Left lobe of liver (tissue), 2 donors: ENCODE data around the gene OR4D2. TPM values are rescaled to one million over a fixed set of nuclear protein-coding genes. Genes with fewer than 3 reads are reported as not detected.
A peak's percentile ranks its signal among the peaks of the same experiment; 100 is the strongest.

Experiments used
- ATAC-seq: fragments of 200-7000 bp; cut with Tn5 transposase; one replicate; pipeline ENCODE4 v1.9.1; 2020; ENCODE audit warnings: mild to moderate bottlenecking, moderate library complexity
- DNase-seq: peaks from one replicate; pipeline ENCODE4 v3.0.0-alpha.2; 2020; ENCODE audit warnings: low spot score
- total RNA-seq: library from RNA; stranded (reverse); gene quantifications from one replicate; pipeline ENCODE4 v1.2.1, GENCODE V29; 2021
- donor health status: DM: no; HTN: no; CAD: no; lungs with moderate emphysema.
- donor health status: DM: no; HTN: yes; CAD: no.

Gene OR4D2
- total RNA-seq, 1 donor from 2014 or later, result not detected

DNA sequence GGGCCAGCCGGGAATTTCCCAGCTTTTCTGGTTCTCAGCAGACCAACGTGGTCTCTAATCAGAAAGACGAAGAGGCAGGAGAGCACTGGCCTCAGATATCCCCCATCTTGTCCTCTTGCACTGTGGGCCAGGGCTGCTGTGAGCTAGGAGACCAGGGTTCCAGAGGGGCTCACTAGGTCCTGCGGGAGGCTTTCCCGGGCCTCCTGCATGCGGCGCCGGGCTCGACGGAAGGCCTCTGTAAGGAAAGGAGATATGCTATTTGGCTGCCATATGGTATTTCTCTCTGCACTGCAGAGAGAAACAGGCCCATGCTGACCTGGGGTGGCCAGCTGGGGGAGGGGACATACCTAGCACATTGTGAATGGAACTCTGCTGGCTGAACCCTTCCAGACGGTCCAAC, 39.2 kb downstream of the OR4D2 start:
- no peak for DNase-seq
- no peak for ATAC-seq

DNA sequence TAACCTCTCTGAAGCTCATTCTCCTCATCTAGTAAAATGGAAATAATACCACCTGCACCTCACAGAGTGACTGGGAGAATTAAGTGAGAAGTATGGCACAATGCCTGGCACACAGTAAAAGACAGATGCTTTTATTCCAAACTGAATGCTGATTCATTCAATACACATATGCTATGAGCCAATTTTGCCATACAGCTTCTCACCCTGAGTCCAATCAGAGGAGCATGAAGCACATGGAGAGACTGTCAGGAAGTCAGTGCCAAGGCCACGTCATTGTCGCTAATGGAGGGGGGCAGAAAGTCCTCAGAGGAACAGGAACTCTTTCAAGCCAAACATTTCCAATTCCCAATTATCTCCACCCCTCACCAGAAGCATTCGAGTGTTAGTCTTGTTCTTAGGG, 40.7 kb downstream of the OR4D2 start:
- ATAC-seq (no peak), DNase-seq (no peak)

DNA sequence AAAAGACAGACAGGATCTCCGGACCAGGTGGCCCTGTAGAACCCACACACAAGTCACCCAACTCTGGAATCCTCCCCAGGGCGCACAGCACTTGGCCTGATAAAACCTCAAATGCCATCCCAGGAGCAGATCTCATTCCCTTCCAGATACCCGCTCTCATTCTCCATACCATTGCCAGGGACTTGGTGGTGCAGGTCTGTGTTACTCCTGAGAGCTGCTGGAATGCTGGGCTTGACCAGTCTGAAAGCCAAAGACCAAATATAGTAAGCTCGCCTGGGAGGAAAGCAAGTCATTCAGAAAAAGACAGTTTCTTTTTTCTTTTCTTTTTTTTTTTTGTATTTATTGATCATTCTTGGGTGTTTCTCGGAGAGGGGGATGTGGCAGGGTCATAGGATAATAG, 41.6 kb downstream of the OR4D2 start:
- DNase-seq, result no peak

DNA sequence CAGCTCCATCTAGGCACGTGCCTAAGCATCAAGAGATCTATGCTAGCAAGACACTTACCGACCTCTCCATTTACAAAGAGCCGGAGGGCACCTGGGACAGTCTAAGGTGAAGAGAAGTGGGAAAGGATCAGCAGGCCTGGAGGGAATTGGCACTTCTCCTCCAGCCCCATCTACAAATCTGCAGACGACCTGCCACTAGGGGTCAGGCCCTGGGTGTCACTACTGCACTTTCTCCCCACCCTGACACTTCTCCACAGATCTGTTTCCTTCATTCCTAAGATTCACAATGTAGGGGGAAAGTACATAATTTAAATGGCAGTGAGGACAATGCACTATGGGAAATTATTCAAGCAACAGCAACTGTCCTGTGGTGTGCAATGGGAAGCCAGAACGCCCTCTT, 44.1 kb downstream of the OR4D2 start:
- DNase-seq (no peak), ATAC-seq (no peak)

More for the DNA sequence above, 41.6 kb downstream of the OR4D2 start:
- ATAC-seq, result no peak

DNA sequence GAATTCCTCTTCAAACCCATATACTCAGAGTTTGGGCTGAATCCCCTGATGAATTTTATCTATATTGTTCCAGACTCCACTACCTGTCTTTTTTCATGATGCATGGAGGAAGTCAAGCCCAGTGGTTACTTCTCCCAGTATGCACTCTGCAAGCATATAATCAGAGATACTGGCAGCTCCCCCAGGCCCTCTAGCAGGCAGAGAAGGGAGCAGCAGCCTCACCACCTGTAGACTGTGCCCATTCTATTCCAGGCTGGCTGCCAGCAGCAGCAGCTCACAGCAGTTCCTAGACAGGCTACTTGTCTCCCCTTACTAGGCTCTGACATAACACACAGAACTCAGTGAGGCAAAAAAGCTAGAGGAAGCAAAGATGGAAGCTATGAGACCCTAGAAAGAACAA, 48.9 kb downstream of the OR4D2 start:
- no peak for ATAC-seq
- no peak for DNase-seq

DNA sequence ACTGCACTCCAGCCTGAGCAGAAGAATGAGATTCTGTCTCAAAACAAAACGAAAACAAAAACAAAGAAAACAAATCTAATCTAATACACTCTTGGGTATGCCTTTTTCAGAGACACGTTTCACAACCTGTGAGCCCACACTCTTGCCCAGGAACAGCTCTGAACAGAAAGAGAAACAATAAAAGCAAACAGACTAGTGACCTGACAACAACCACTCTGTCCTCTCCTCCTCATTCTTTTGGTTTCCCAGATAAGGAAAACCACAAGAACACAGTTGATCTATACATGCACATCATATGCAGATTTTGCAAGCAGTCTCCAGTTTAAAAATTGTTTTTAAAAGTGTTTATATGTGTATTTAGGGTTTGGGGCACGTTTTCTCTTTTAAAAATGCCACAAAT, 51.0 kb downstream of the OR4D2 start:
- ATAC-seq (no peak), DNase-seq (no peak)

DNA sequence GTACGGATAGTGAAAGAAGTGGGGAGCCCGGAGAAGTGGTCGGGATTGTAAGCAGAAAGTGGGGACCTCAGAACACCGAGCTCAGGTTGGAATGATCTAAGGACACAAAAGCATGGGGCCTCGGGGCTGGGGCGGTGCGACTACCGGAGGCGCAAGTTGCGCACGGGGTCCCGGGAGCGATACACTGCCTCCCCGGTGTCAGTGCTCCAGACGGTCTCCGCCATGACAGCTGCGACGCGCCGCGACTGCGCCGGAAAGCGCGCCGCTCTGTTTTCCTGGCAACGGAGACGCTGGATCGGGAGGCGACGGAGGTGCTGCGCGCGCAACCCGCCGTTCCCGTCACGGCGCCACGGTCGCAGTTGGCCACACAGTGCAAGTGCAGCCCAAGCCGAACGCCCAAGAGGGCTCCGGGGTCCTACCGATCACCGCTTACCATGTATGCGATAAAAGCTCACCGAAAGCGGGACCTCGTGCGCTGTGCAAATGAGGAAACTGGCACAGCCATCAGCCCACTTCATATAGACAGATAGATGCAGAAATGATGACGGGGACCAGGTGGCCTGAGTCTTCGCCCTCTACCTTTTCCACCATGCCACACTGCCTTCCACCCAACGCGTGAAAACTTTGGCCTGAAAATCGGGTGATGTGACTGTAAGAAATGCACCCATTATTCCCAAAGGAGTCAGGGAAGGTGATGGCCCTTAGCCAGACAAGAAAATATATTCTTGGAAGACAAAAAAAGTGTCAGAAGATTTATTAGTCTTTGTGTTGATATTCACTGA, 52.4 kb downstream of the OR4D2 start, which contains the start of gene MKS1:
MKS1 (minus strand) TSS at position 249 of the 782 bp plus-strand sequence; CDS start at position 224, 25 bp downstream.
- peak; percentile 96 for DNase-seq

DNA sequence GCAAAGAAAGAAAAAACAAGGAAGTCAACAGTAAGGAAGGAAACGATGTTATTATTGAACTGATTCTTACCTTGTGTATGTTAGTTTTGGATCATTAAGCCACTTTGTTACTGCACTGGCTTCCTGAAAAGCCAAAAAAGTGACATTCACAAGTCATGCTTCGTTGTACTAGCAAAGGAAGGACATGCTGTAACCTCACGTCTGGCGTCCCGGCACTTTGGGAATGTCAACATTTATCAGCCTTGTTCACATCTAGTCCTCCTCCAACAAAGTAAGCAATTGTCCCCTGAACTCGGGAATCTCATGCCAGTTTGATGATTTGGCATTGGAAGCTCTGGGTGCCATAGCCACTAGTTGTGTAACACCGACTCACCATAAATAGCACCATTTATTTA, 53.0 kb downstream of the OR4D2 start:
- no peak for DNase-seq

More for the DNA sequence above, 52.4 kb downstream of the OR4D2 start, which contains the start of gene MKS1:
- ATAC-seq, result peak; percentile 97

More for the DNA sequence above, 53.0 kb downstream of the OR4D2 start:
- peak; percentile 9 for ATAC-seq

Other genes starting within 250 kb of the OR4D2 start
- 8.1 TPM for gene CUEDC1, start 211.6 kb upstream of the OR4D2 start, total RNA-seq
- gene VEZF1, start 178.7 kb upstream of the OR4D2 start, total RNA-seq, result 12.5 TPM
- 81.6 TPM for gene SRSF1, start 159.7 kb upstream of the OR4D2 start, total RNA-seq
- 24.4 TPM for gene DYNLL2, start 83.6 kb upstream of the OR4D2 start, total RNA-seq
- not detected for gene OR4D1, start 18.6 kb upstream of the OR4D2 start, total RNA-seq
- gene EPX, start 25.7 kb downstream of the OR4D2 start, total RNA-seq, result not detected
- 9.8 TPM for gene MKS1, start 52.3 kb downstream of the OR4D2 start, total RNA-seq
- gene LPO, start 71.6 kb downstream of the OR4D2 start, total RNA-seq, result not detected
- gene MPO, start 114.0 kb downstream of the OR4D2 start, total RNA-seq, result 0.43 TPM
- gene TSPOAP1, start 161.8 kb downstream of the OR4D2 start, total RNA-seq, result 6.5 TPM
- gene SUPT4H1, start 185.2 kb downstream of the OR4D2 start, total RNA-seq, result 40.0 TPM